ENCODE measurements around the gene MYEF2.
A peak's percentile ranks its signal among the peaks of the same experiment; 100 is the strongest.

GRCh38 chr15:48177766-48178647 is at the start of gene MYEF2:
- peak; percentile 57; the same call in 1 of the 2 replicates for TF ChIP-seq POLR2A (IDR thresholded peaks at IDR 0.05; ENCODE audit: low read depth, low read length)
- TF ChIP-seq TAF1 (IDR thresholded peaks at IDR 0.05; ENCODE audit: borderline replicate concordance, low read depth, low read length), result 0 out of 2 replicates have a peak, but pooled peaks have one; percentile 47
- TF ChIP-seq POLR2AphosphoS5 (IDR thresholded peaks at IDR 0.05; ENCODE audit: low read depth, low read length), result no peak
